Measurements from ENCODE around the gene MAP3K9.
"Not testable (repeated sequence)": the region's sequence is repeated elsewhere in the genome, so short reads cannot be mapped to it uniquely, and the experiment has no call there.

MAP3K9 gene

DNA sequence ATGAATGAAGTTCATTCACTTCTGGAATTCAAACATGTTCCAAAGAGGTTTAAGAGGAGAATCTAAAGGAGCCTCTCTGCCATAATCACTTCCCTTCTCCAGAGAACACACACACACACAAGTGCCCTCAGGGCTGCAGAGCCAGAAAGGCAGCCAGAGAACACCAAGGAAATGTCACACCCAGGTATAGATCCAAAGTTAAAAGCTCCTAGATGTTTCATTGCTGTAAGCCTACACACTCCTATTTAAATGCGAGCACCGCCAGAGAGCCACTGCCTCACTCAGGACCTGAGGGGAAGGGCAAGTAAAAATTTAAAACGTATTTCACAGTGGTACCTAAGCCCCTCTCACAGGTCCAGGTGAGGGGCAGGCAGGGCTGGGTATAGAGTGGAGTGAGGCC lies 85.2 kb downstream of the MAP3K9 start:
- no peak for DNase-seq (ENCODE audit: low read depth in 2 of 2)

DNA sequence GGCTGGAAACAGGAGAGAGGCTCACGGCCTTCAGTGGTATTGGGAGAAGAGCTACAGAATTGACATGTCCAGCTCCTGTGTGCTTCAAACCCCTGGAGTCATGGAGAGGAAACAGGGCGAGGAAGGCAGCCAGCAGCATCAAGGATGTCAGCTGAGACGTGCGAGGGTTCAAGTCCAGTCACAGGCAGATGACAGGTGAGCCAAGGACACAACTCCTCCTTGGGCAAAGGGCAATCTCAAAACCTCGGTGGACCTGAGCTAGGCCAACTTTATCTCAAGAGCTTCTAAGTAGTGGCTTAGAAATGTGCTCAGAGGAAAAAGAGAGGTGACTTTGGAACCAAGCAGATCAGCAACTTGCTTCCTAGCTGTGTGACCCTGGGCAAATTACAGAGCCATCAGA lies 86.0 kb downstream of the MAP3K9 start:
- DNase-seq (ENCODE audit: low read depth in 2 of 2): no peak

DNA sequence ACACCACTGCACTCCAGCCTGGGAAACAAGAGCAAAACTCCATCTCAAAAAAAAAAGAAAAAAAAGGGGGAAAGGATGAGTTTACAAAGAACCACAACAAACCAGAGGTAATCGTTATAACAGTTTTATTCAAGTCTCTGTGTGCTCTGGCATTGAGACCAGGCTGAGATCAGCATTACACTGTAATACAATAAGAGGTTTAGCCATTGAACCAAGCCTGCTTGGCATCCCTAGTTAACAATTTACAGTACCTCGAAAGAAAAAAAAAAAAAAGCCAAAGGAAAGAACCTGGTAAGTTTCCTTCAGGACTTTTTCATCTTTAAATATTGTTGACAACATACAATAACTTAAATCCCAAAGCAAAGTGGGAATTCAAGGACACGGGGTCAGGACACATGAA lies 86.9 kb downstream of the MAP3K9 start:
- DNase-seq (ENCODE audit: low read depth in 2 of 2): no peak

DNA sequence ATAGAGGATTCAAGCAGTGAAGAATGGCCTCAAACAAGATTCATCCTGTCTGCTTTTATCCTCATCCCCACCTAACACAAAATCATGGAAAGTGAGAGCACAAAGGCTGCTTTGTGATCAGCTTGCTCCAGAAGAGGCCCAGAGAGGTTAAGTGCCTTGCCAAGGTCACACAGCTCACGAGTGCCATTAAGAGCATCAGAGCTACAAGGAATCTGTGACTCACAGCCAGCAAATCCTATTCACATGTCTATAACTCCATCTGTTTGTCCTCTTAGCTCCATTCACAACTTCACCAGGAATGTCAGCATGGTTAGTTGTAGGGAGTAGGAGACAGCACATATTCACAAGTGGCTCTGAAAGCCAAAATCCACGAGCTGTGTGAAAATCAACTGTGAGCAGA lies 87.8 kb downstream of the MAP3K9 start:
- DNase-seq (ENCODE audit: low read depth in 2 of 2): no peak

DNA sequence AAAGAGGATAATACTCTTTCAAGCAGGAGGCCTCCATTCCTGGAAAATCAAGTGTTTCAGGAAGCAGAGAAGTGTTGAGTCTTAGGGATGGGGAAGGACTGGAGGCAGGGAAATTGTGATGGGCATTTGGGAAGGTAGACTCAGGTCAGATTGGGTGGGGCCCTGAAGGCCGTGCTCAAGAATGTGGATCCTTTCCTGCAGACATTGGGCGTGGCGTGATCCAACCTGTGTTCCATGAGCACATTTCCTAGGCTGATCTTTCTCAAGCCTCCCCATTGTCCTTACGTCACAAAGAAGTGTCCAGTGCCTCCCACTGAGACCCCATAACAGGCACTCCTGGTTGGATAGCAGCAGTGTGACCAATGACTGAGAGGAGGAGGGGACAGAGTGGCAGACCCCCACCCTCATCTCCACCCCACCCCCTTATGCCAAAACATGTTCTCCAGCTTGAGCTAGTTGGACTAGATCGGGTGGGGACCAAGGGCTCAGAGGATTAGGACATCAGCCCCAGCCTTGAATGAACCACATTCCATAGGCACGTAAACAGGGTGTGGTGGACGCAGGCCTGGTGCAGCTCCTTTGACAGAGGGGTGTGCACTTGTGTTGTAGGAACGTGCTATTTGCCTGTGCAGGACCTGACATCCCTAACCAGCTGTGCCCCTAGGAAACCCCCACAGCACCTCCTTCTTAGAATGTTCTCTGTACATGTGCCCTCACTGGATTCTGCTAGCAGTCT lies 90.8 kb downstream of the MAP3K9 start:
- no peak for DNase-seq (ENCODE audit: low read depth in 2 of 2)

DNA sequence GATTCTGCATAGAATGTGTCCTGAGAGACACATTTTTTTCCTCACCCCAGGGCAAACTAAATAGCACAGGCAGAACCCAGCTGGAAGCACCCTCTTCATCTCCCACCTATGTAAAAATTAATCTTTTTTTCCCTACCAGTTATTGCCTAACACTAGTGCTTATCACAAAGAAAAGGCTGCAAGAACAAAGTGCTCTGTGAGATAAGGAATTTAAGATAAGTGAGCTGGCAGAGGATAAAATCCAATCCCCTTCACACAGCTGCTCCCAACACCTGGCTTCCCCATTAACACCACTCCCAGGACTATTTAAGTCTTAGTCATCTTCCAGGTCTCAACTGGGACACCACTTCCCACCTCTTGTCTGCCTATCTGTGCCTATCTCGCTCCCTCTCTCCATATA lies 92.4 kb downstream of the MAP3K9 start:
- no peak for DNase-seq (ENCODE audit: low read depth in 2 of 2)

DNA sequence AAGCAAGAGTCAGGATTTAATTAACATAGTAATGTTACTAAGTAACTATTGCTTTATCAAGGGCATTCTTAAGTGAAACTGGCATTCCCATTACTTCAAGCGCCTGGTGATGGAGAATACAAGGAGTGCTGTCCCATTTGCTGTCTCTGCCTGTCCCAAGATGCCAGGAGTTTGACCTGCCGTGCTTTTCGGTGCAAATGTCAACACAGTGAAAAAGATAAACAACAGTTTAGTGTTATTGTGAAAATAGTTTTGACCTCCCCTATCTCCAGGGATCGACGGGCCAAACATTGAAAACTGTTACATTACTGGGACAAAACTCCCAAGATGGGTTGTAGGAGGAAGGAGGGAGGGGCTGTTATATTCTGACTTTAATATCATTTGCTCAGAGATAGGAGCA lies 92.8 kb downstream of the MAP3K9 start:
- DNase-seq (ENCODE audit: low read depth in 2 of 2): no peak

DNA sequence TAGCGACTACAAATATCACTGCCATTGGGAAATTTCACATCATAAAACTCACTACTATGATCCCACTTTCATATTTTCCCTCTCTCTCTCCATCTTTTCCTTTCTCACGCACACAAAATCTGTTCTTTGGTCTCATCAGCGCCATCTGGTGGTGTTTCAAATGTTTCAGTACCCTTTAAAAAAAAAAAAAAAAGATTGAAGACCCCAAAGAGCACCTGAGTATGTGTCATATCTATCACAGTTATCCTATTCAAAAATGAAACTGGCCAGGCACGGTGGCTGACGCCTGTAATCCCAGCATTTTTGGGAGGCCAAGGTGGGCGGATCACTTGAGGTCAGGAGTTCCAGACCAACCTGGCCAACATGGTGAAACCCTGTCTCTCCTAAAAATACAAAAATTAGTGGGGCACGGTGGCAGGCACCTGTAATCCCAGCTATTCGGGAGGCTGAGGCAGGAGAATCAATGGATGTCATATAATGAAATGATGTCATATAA lies 95.2 kb downstream of the MAP3K9 start:
- DNase-seq (ENCODE audit: low read depth in 2 of 2): peak; percentile 8 to 11

DNA sequence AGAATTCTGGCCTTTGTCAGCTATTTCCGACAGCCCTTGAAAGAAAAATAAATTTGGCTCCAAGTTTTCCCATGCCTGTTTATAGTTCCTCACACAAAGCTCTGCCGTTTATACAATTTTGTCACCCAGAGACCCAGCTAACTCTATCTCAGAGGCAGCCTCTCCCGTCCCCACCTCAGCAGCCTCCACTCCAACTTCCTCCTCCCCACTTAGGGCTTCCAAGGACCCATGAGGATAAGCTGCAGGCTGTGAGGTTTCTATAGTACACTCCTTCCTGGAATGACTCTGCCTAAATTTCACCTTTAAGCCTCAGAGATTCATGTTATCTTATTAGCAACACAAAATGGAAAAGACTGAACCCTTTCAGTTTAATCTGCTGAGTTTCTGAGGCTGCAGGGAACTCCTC lies 95.8 kb downstream of the MAP3K9 start:
- no peak for DNase-seq (ENCODE audit: low read depth in 2 of 2)

DNA sequence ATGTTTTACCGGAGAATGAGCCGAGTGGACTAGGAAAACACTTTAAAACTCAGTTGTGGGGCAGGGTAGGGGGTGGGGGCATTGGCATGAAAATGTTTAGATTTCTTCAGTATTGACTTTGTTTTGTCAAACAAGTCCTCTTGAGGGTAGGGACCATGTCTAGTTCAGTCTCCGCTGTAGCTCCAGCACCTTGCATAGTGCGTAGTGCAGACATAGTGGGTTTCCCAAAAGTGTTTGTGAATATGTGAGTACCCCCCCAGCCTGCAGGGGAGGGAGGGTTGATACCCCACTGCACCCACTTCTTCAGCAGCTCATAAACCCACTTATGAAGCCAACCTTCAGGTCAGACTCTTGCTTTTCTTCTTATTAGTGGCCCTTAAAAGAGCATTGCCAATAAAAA lies 96.2 kb downstream of the MAP3K9 start:
- no peak for DNase-seq (ENCODE audit: low read depth in 2 of 2)

DNA sequence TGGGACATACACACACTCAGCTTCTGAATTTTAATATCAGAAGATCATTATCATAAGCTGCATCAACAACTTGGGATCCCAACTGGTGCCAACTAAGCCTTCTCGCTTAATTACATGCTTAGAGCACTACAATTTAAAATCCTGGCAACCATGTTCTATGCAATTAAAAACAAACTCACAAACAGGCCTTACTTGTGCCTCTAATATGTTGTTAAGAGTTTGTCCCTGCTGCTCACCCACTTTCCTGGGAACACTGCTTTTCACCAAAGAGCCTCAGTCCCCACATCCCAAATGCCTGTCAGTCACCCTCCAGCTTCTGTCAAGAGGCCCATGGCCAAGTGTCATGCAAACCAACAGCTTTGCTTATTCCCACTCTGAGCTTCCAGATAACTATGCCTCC lies 97.9 kb downstream of the MAP3K9 start:
- no peak for DNase-seq (ENCODE audit: low read depth in 2 of 2)

DNA sequence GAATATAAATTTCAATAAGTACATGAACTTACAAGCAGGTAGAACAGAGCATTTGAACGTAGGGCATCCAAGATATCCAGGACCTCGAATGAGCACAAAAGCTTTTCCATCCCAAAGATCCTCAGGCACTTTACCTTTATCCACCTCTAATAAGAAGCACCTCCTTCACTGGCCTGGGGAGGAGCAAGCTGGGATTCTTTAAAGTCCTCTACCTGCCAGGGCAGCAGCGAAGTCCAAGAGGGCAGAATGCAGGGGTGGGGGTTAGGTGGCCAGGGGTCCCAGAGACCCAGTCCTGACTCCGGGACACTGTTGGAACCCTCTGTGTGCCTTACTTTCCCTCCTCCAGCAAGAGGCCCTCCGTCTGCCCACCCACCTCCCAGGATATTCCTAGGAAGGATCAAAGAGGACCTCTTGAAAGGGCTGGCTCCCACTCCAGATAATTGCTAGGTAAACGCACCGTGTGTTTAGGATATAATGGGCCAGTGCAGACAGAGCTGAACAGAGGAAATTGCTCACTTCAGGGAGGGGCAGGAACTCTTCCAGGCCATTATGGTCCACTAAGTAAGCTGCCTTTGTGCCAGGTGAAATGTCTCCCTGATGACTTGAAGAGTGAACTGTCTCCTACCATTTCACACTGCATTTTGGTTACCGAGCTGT lies 99.5 kb downstream of the MAP3K9 start:
- no peak for DNase-seq (ENCODE audit: low read depth in 2 of 2)

DNA sequence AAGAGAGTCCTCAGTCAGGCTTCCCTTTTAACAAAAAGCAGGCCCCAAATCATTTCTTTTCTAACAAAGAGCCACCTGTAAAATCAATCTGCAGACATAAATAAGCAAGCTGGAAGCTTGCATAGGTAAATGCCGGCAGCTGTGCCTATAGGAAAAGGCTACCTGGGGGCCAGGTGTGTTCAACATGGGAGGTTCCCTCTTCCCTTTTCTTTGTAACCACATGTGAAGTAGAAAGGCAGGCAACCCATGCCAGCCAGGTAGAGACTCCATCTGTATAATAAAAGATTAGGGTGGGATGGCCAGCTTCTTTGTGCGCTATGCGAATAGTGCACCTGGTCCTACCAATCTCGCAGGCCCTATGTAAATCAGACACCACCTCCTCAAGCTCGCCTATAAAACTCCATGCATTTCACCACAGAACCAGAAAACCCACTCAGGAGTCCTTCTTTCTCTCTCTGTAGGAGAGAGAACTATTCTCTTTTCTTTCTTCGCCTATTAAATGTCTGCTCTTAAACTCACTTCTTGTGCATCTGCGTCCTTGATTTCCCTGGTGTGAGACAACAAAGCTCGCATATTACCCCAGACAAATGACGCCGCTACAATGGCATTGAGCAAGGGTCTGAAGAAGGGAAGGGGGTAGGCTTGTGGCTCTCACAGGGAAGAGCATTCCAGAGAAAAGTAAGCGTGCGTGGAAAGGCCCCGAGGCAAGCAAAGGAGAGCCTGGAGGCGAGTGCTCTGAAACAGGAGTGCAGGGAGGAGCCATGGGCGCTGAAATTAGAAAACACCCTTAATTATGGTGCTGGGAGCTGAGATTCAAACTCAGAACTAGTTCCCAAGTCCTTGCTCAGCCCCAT lies 100.4 kb downstream of the MAP3K9 start:
- DNase-seq (ENCODE audit: low read depth in 2 of 2): no peak

DNA sequence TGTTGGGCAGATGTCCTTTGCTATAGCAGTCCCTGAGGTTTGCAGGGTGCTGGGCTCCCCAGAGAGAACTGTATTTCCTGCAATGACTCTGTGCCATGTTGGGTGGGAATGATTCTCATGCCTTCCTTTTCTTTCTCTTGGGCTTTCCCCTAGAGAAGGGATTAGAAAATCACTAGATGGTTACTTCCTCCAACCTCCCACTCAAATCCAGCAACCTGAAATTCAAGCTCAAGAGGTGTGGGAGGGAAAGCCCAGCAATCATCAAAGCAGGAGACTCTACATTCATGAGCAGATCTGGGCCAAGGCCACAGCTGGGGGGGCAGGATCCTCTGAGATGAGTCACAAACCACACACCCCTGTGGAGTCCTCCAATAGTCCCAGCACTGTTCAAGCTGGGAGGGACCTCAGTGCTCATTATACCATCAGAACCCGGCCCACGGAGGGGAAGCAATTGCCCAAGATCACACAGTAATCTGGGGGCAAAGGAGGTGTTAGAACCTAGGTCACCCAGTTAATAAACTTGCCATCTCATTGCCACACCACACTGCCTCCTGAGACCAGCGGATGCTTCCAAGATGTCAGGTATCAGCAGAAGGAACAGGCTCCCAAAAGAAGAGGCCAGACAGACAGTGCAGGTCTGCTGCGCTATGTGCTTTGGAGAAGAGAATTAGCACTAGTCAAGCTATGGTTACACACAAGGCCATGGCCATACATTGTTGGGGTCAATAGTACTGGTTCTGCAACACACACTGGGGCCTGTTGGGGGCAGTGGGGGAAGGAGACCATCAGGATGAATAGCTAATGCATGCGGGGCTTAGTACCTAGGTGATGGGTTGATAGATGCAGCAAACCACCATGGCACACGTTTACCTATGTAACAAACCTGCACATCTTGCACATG lies 101.9 kb downstream of the MAP3K9 start:
- no peak for DNase-seq (ENCODE audit: low read depth in 2 of 2)

DNA sequence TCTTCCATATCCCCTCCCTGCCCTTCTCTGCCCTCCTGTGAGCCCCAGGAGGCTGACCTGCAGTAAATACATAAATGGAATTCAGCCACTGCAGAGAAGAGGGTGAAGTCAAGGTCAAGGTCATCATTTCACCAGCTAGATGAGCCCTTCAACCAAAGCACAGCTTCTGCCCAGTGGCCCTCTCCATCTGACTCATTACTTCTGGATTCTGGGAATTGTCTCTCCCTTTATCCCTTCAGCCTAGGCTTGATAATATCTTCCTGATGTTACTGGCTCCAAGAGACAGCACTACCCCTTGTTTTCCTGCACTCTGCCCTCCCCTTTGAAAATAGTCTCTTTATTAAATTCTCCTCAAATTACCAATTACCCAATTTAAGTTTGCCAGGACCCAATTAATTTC lies 103.1 kb downstream of the MAP3K9 start:
- DNase-seq (ENCODE audit: low read depth in 2 of 2): no peak

DNA sequence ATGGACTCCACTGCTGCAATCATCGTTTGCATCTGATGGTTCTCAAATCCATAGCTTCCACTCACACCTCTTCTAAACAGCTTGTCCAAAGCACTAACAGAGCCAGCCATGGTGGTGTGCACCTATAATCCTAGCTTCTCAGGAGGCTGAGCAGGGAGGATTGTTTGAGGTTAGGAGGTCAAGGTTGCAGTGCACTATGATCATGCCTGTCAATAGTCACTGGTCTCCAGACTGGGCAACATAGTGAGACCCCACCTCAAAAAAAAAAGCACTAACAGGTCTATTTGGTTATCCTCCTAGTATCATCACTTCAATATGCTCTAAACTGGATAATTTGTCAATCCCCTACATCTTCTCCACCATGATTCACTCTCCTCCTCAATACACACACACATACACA lies 104.4 kb downstream of the MAP3K9 start:
- no peak for DNase-seq (ENCODE audit: low read depth in 2 of 2)

DNA sequence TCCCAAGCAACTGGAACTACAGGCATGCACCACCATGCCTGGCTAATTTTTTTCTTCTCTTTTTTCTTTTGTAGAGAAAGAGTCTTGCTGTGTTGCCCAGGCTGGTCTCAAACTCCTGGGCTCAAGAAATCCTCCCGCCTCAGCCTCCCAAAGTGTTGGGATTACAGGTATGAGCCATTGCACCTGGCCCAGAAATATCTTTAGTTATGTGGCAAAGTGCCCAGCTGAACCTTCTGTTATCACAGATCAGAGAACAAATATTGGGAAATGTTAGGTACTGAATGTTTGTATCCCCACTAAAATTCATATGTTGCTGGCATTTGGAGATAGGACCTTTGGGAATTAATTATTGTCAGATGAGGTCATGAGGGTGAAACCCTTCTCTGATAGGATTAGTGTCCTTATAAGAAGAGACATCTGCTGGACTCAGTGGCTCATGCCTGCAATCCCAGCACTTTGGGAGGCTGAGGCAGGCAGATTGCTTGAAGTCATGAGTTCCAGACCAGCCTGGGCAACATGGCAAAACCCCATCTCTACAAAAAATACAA lies 105.6 kb downstream of the MAP3K9 start:
- DNase-seq (ENCODE audit: low read depth in 2 of 2): not testable (repeated sequence)

DNA sequence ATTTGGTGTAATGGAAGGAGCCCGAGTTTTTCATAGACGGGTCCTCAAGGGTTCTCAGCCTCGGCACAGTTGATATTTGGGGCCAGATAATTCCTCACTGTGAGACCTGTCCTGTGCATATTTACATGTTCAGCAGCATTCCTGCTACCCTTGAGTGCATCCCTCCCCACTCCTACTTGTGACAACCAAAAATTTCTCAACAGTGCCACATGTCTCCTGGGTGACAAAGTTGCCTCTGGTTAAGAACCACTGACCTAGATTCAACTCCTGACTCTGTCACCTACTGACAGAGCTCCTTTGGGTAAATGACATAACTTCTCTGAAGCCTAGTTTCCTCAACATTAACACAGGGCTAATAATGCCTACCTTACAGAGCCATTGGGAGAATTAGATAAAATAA lies 107.2 kb downstream of the MAP3K9 start:
- no peak for DNase-seq (ENCODE audit: low read depth in 2 of 2)

DNA sequence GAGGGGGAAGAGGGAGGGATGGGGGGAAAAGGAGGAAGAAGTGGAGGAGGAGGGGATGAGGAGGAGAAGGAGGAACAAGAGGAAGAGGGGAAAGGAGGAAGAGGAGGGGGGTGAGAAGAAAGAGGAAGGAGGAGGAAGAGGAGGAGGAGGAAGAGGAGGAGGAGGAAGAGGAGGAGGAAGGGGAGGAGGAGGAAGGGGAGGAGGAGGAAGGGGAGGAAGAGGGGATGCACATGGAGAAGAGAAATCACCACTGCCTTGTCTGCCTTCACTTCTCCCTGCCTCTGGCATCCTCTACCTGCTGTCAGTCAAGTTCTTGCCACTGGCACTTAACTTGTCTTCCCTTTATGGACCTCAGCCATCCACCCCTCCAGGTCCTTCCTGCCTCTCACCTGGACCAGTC lies 107.7 kb downstream of the MAP3K9 start:
- DNase-seq (ENCODE audit: low read depth in 2 of 2): no peak

DNA sequence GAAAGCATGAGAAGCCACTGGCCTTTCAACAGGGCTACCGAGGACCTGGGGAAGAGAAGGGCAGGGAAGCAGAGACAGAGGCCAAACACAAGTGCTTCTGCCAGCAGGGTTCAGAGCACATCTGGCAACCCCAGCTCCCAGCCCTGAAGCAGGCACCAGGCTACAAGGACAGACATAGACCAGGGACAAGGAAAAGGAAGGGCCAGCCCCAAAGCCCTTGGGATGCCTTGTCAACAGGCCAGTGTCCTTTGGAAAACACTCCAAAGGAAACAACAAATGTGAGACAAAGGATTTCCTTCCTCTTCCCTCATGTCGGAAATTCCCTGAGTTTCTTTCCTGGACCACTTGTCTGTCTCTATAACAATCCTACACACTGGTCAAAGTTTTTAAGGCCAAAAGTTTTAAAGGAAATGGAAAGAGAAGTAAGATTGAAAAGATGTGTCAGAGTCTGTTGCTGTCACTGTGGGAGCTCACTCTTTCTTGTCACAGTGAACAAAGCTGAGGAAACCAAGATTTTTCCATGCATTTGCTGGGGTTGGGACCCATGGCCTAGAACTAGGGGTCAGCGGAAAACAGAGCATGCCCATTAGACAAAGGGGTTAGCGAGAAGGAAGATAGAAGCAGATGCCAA lies 108.2 kb downstream of the MAP3K9 start:
- no peak for DNase-seq (ENCODE audit: low read depth in 2 of 2)

DNA sequence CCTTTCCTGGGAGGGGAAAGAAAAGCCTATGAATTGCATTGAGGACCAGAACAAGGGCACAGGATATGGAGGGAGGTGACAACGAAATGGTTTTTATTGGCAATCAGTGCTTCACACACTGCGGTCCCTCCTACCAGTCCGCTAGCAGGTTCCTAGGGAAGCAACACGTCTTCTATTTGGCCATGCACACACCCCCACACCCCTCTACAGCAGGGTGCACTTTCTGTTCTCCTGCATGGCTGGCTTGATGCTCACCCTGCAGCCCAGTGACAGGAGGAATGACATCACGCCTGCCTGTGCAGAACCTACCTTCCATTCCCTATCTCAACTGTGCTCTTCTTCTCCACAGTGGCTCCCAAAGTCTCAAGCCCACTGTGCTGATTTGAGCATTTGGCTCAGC lies 109.7 kb downstream of the MAP3K9 start:
- DNase-seq (ENCODE audit: low read depth in 2 of 2): no peak
